Subcutaneous abdominal adipose tissue (tissue), 5 donors: ENCODE measurements around the gene RIPOR2.
"Not testable (repeated sequence)": the region's sequence is repeated elsewhere in the genome, so short reads cannot be mapped to it uniquely, and the experiment has no call there.

ENCODE experiments used
- H3K27ac ChIP-seq: one replicate; pipeline ENCODE4 v1.7.0; 2013; ENCODE audit warnings: low read depth, mild to moderate bottlenecking, inconsistent platforms, low read length, moderate library complexity
- H3K27me3 ChIP-seq, 5 donors: one replicate each; pipeline ENCODE4 v1.7.0; 2013; ENCODE audit warnings: low read length in 5 of 5, inconsistent platforms in 1 of 5; ENCODE audit not compliant: control insufficient read depth in 5 of 5, insufficient read depth in 4 of 5
- H3K36me3 ChIP-seq, 5 donors: one replicate each; pipeline ENCODE4 v1.7.0; 2013; ENCODE audit warnings: low read length in 5 of 5; ENCODE audit not compliant: control insufficient read depth in 5 of 5, insufficient read depth in 5 of 5
- H3K4me1 ChIP-seq, 5 donors: one replicate each; pipeline ENCODE4 v1.7.0; 2013; ENCODE audit warnings: low read length in 5 of 5, mild to moderate bottlenecking in 3 of 5, moderate library complexity in 1 of 5; ENCODE audit not compliant: control insufficient read depth in 5 of 5, insufficient read depth in 5 of 5
- H3K4me3 ChIP-seq, 5 donors: one replicate each; pipeline ENCODE4 v1.7.0; 2013; ENCODE audit warnings: low read length in 5 of 5, low read depth in 1 of 5
- H3K9ac ChIP-seq, 5 donors: one replicate each; pipeline ENCODE4 v1.7.0; 2013; ENCODE audit warnings: low read length in 5 of 5, mild to moderate bottlenecking in 4 of 5, moderate library complexity in 3 of 5
- H3K9me3 ChIP-seq, 5 donors: one replicate each; pipeline ENCODE4 v1.7.0; 2013; ENCODE audit warnings: low read length in 5 of 5; ENCODE audit not compliant: control insufficient read depth in 5 of 5
- donor health status: healthy.
- donor health status: healthy.
- donor health status: healthy.
- donor health status: healthy.
- donor health status: healthy.

The RIPOR2 gene

DNA sequence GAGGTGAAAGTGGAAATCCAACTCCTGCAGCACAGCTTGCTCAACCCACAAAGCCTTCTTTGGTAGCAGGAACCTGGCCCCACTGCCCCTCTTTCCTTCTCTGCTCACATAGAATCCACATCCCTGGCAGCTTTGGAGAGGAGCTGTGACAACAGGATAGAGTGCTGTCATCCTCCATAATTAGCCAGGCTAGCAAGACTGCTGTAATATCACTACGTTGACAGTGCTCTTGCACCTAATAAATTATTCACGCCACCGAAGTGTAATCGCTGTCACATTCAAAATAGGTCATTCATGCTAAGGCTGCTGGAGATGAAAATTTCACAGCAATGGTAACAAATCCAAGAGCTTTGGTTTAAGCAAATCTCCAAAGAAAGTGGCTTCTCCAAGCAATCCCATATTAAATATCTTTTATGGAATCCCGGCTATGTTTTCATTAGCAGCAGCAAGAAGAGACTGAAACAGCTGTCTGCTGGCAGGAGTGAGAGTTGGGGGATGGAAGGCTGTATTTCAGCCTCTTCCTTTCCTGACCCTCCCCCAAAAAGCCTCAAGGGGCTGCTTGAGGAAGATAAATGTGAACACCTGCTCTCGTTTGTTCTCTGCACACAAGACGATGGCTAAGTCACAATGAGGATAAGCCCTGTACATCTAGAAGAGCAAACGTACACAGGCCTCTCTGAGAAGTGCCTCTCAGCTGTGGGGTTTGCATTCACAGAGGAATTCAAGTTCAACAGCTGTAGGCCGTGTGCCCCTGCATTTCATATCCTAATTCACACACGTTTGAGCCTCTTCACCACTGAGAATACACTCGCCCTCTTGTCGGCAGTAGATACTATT, 16.5 kb downstream of the RIPOR2 start:
- no peak overlapping the region for H3K9ac ChIP-seq
- H3K9me3 ChIP-seq: no peaks in the 10 kb centered on the region
- peaks cover 0 to 2% (median 0%) of the 10 kb centered on the region in 5 donors for H3K27me3 ChIP-seq
- no peaks in the 10 kb centered on the region for H3K36me3 ChIP-seq
- H3K27ac ChIP-seq: no peak overlapping the region
- no peak overlapping the region for H3K4me3 ChIP-seq
- peaks cover 0 to 12% (median 11%) of the 10 kb centered on the region in 5 donors for H3K4me1 ChIP-seq

DNA sequence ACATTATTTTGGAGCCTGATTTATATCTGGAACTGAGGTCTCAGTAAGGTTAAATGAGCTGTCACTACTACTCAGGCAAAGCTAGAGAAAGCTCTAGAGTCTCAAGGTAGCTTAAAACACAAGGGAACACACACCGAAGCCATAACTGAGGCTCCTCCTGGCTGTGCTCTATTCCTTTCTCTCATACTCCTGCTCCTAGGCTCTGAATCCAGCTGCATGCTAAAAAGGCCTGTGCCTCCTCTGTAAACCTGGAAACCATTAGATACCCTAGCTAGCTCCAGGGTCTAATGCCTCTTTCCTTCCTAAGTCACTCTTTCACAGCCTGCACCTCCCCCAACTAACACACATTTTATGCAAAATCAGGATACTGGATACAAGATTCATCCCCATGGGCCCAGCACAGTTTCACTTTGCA, 17.1 kb downstream of the RIPOR2 start:
- Histone ChIP-seq H3K36me3 (no peaks in the 10 kb centered on the region), H3K4me3 (no peak overlapping the region), H3K27ac (no peak overlapping the region), H3K9me3 (no peaks in the 10 kb centered on the region), H3K4me1 (peaks cover 0 to 12% (median 11%) of the 10 kb centered on the region in 5 donors), H3K27me3 (peaks cover 0 to 2% (median 0%) of the 10 kb centered on the region in 5 donors), H3K9ac (peak overlapping the region in 1 of 5 donors; percentile 5)

DNA sequence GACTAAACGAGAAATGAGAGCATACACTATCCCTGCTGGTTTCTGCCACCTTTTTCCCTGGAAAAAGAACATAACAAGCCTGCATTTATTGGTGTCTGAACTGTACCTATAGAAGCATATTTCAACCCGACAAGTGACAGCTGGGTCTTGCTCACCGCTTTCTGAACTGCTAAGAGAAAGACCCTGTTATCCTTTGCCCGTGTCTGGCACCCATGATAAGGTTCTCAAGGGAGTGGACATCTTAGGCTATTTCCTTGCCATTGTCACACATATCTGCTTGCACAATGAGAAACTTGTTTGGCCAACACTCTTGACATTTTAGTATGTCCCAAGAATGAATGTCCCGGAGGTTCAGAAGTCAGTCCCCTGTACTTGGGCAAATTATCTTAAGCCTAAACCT, 19.3 kb downstream of the RIPOR2 start:
- Histone ChIP-seq H3K27me3 (peaks cover 0 to 12% (median 9%) of the 10 kb centered on the region in 5 donors), H3K9ac (no peak overlapping the region), H3K4me1 (peaks cover 0 to 16% (median 14%) of the 10 kb centered on the region in 5 donors), H3K9me3 (no peaks in the 10 kb centered on the region), H3K36me3 (no peaks in the 10 kb centered on the region), H3K4me3 (no peak overlapping the region), H3K27ac (no peak overlapping the region)

DNA sequence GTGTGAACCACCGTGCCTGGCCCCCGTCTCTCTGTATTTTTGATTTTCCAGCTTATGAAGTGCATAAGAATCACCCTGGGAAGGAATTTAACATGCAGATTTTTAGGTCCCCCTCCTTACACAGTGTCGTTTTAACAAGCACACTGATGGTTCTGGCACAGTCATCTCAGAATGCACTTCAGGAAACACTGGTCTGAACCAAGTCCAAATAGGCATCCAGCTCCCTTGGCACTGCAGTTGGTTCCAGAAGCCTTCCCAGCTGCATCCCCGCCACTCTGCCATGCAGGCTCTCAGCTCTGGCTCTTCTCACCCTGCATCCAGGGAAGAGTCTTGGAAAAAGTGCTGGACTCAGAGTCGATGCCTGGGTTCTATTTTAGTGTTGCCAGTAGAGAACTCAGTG, 20.1 kb downstream of the RIPOR2 start:
- Histone ChIP-seq H3K4me1 (peaks cover 0 to 24% (median 21%) of the 10 kb centered on the region in 5 donors), H3K9ac (no peak overlapping the region), H3K36me3 (no peaks in the 10 kb centered on the region), H3K4me3 (no peak overlapping the region), H3K27me3 (peaks cover 0 to 14% (median 11%) of the 10 kb centered on the region in 5 donors), H3K27ac (no peak overlapping the region), H3K9me3 (no peaks in the 10 kb centered on the region)

DNA sequence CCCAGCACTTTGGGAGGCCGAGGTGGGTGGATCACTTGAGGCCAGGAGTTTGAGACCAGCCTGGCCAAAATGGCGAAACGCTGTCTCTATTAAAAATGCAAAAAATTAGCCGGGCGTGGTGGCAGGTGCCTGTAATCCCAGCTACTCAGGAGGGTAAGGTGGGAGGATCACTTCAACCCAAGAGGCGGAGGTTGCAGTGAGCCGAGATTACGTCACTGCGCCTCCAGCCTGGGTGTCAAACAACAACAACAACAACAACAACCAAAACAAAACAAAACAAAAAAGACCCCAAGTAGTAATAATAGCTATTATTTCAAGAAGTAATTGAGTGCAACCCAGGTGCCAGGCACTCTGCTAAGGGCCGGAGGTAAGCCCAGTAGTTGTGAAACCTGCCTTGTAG, 21.7 kb downstream of the RIPOR2 start:
- not testable (repeated sequence) for H3K4me3 ChIP-seq, H3K9ac ChIP-seq, H3K36me3 ChIP-seq, H3K27ac ChIP-seq, H3K9me3 ChIP-seq
- peaks cover 3 to 35% (median 31%) of the 10 kb centered on the region in 5 donors for H3K4me1 ChIP-seq
- H3K27me3 ChIP-seq: peaks cover 0 to 18% (median 15%) of the 10 kb centered on the region in 5 donors

DNA sequence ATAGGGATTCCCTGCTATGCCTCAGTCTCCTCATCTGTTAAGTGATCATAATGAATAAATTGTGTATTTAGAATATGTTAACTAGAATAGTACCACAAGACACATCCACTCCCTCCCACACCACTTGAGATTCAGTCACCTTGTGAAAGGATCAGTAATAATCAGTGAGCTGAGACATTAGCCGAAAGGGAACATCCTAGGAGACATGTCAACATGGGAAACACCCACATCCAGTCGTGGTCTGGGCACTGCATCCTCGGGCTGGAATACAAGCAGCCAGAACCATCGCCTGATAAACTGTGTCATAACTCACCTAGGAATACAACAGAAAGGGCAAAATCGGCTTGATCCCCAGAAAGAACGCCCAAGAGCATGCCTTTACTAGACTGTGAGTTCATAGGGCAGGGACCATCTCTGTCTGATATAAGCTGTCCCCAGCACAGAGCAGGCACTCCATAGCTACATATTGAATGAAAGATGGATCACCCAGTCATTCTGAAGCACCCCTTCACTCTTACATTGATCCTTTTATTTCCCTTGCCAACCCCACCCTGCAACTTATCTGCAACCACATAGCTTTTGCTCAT, 23.9 kb downstream of the RIPOR2 start:
- peak overlapping the region in 1 of 5 donors; percentile 41 for H3K9ac ChIP-seq
- H3K36me3 ChIP-seq: no peaks in the 10 kb centered on the region
- H3K4me1 ChIP-seq: peaks cover 3 to 40% (median 29%) of the 10 kb centered on the region in 5 donors
- peak overlapping the region in 3 of 5 donors; percentile 75 to 82 (median 76) for H3K4me3 ChIP-seq
- H3K27me3 ChIP-seq: peaks cover 0 to 18% (median 15%) of the 10 kb centered on the region in 5 donors
- no peaks in the 10 kb centered on the region for H3K9me3 ChIP-seq
- no peak overlapping the region for H3K27ac ChIP-seq

DNA sequence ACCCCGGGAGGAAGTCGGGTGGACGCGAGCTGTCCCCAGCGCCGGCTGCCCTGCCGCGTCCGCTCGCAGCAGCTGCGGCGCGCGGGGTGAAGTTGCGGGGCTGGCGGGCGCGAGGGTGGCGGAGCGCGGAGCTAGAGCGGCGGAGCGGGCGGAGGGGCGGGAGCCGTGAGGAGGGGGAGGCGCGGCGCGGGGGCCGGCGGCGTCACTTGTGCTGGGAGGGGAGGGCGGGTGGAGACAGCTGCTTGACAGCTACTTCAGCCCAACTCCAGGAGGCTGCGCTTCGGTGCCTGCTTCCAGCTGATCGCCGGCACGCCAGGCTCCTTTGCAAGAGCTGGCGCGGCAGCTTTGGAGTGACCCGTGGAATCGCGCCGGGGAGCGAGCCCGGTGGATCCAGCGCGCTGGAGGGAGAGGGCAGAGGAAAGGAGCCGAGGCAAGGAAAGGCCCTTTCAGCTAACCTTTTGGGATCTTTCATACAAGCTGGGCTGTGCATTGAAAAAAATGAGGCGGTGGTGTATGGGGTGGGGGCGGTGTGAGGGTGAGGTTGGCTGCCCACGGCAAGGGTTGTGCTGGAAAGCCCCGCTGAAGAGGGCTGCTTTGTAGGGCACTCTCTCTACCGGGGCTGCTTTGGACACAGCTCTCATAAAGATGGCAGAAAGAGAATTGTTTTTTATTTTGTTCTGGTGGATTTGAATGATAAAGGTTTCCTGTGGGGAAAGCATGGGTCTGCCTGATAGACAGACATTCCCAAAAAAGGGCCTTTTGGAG, 24.6 kb downstream of the RIPOR2 start:
- Histone ChIP-seq H3K4me1 (peaks cover 3 to 40% (median 29%) of the 10 kb centered on the region in 5 donors), H3K36me3 (no peaks in the 10 kb centered on the region), H3K9me3 (no peaks in the 10 kb centered on the region), H3K9ac (peak overlapping the region in 3 of 5 donors; percentile 39 to 57 (median 53)), H3K27ac (no peak overlapping the region), H3K27me3 (peaks cover 0 to 18% (median 15%) of the 10 kb centered on the region in 5 donors), H3K4me3 (peak overlapping the region; percentile 68 to 86 (median 76))

DNA sequence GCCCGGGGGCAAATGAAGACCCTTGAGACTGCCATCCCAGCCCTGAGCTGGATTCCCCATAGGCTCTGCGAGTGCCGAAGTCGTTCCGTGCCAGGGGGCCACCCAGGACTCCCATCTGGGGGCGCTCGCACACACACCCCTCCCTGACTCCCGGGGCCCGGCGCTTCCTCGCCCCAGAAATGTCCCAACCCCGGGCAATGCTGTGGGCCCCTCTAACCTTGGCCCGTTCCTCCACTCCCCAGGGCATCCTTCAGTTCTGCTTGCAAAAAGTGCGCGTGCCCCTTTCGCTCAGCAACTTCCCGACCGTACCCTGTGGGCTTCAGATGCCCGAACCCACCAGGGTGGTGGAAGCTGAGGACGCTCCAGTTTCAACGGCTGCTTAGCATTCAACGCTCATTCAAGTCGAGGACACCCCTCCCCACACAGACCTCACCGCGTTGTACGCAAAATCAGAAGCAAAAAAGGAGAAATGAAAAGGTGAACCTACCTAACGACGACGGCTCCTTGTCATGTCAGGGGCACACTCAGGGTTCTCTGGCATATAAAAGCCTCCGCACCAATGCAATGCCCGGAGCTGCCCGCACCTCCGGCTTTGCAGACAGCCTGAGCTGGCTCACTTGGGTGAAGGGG, 25.3 kb downstream of the RIPOR2 start:
- peaks cover 3 to 41% (median 32%) of the 10 kb centered on the region in 5 donors for H3K4me1 ChIP-seq
- no peaks in the 10 kb centered on the region for H3K36me3 ChIP-seq
- no peak overlapping the region for H3K27ac ChIP-seq
- peak overlapping the region in 3 of 5 donors; percentile 39 to 57 (median 53) for H3K9ac ChIP-seq
- H3K27me3 ChIP-seq: peaks cover 0 to 18% (median 15%) of the 10 kb centered on the region in 5 donors
- H3K9me3 ChIP-seq: no peaks in the 10 kb centered on the region
- H3K4me3 ChIP-seq: peak overlapping the region; percentile 68 to 86 (median 76)
